Measurements from ENCODE around the gene PSME3.

Gene PSME3

DNA sequence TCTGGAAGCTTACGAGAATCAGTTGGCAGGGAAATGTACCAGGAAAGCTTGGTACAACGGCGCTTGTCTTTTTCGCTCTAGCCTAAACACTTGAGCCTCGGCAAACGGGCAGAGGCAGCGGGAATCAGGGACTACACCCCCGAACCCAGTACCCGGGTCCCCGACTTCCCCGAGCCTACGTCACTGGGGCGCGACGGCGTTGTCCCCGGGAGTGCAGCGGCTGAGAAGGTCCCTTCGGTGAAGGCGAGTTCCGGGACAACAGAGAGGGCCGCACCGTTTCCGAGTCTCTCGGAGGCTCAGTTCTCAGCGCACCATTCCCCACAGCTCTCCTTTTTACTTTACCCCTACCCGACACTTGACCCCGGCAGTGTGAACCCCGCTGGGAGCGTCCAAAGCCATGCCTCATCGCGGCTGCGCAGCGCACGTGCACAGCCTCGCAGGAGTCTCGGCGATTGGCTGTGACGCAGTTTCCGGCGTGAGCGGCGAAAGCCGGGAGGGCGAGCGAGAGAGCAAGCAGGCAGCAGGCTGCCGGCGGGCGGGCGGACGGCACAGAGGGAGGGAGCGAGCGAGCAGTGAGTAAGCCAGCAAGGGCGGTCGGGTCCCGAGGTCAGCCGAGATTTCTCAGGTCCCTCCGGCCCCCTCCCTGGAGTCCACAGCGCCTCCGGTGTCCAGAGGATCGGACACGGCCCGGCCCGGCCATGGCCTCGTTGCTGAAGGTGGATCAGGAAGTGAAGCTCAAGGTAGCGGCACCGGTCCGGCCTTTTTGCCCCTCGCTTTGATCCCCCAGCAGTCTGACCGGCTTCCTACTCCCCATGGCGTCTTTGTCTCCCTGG, at the start of gene PSME3:
Gene PSME3, plus strand, starts transcription at position 464 of the 833 bp plus-strand sequence. Its CDS starts 235 bp downstream, at position 699.
- peak; percentile 93 for DNase-seq

- DNase-seq, result no peak
These were observed 49.4 kb upstream of the PSME3 start for GRCh38 chr17:42783791-42784138.

GRCh38 chr17:42784409-42784808, 48.8 kb upstream of the PSME3 start:
- DNase-seq, result no peak

GRCh38 chr17:42784811-42785592, 48.2 kb upstream of the PSME3 start:
- DNase-seq, result no peak

DNA sequence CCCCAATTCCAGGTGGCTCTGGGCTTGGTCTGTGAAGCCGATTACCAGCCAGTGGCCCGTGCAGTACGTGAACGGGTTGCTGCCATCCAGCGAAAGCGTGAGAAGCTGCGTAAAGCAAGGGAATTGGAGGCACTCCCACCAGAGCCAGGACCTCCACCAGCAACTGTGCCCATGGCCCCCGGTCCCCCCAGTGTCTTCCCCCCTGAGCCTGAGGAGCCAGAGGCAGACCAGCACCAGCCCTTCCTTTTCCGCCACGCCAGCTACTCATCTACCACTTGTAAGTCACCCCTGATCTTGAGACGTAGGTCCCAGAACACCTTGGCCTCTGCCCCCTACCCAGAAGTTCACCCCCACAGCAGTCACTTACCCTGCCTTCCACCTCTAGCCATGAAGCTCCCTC, 45.9 kb upstream of the PSME3 start:
- no peak for DNase-seq

GRCh38 chr17:42791948-42792347, 41.2 kb upstream of the PSME3 start:
- DNase-seq, result no peak

- no peak for DNase-seq
These were observed 40.7 kb upstream of the PSME3 start for GRCh38 chr17:42792545-42792944.

- DNase-seq, result no peak
These were observed 38.1 kb upstream of the PSME3 start for GRCh38 chr17:42795061-42795460.

GRCh38 chr17:42795465-42795864, 37.7 kb upstream of the PSME3 start:
- no peak for DNase-seq

DNA sequence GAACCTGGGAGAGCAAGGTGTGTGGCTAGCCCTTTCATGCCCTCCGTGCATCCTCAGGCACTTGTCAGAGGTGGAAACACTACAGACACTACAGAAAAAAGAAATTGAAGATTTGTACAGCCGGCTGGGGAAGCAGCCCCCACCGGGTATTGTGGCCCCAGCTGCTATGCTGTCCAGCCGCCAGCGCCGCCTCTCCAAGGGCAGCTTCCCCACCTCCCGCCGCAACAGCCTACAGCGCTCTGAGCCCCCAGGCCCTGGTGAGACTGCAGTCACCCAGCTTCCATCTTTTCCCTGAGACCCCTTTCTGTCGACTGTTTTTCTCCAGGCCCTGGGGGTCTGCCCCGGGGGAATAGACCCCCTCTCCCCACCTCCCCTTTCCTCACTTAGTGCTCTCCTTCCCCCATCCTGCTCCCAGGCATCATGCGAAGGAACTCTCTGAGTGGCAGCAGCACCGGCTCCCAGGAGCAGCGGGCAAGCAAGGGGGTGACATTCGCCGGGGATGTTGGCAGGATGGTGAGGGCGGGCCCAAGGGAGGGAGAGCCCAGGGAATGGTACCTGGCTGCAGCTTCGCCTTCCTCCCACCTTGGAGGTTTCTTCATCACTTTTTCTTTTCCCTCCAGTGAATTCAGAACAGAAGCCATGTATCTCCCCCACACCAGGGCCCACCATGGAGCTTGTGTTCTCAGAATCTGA, 37.0 kb upstream of the PSME3 start:
- no peak for DNase-seq

DNA sequence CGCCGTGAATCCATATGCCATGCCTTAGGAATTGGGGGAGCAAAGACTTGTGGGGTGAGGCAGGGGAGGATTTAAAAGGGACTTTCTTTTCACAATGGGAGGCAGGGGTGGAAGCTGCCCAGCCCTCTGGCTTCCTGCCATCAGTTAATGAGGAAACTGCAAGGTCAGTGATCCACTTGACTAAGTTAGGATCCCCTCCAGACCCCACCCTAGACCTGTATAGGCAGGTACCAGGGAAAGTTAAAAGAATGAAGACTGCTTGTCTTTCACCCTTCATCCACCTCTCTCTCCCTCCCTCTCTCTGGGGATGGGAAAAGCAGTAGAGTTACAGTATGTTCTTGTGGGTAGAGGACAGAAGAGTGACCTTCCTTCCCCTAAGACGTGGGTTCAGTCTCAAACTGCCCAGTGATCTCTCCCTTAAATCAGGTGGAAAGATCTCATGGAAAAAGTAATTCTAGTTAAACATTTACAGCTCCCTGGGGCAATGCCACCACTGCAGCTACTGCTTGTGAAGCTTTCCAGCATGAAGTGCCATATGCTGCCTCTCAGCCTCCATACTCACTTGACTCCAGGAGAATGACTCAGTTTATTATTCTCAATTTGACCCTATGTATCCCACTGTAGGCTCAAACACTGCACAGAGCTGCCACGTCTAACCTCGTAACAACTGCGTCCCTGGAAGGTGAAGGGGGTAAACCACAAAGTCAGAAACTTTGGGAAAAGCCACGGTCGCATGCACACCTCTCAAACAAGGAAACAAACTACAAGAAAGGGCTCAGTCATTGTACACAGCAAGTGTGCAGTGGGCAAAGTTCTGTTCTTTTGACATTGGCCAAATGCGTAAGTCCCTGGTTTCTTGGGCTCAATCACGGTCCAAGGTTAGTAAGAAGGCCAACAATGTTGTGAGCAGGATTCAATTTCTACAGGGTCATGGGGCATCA, 35.9 kb upstream of the PSME3 start:
- no peak for DNase-seq

GRCh38 chr17:42798011-42798382, 35.2 kb upstream of the PSME3 start:
- DNase-seq, result no peak

DNA sequence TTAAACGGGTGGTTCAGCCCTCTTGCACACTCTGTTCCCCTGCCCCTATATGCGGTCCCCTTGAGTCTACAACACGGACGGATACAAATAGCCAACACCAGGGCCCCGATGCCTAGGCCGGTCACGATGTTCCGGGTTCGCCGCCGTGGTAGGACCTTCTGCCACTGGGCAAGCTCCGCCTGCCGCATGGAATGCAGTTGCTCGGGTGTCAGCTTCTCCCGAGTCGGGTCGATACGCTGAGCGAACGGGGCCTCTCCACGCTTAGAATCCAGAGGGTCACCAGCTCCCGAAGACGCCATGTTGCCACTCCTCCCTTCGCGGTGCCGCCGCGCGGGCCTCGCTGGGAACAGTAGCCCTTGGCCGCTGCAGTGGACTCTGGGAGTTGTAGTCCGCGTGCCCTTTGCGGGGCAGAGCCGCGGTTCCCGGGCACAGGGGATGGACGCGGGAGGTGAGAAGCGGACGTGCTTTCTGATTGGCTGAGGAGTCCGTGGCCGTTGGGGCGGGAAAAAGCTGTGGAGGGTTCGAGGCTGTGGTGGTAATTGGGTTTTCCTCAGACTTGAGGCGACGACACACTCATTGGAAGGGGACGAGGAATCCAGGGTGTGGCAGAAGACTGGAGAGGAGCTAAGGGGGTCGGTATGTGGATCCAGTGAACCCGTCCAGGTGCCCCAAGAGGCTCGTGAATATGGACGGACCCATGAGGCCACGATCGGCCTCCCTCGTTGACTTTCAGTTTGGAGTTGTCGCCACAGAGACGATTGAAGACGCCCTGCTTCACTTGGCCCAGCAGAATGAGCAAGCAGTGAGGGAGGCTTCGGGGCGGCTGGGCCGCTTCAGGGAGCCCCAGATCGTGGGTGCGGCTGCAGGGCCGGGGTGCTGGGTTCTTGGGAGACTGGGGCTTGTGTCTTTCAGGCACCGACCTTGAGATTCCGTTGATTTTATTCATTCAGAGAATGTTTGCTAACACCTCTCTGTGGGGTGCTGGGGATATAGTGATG, 34.5 kb upstream of the PSME3 start, which contains the start of the genes CNTD1 and COA3:
Gene CNTD1, plus strand, starts transcription at position 479 of the 998 bp plus-strand sequence. Its CDS starts 207 bp downstream, at position 686.
Gene COA3, minus strand, starts transcription at position 322 of the 998 bp plus-strand sequence. Its CDS starts 23 bp downstream, at position 299.
- DNase-seq, result peak; percentile 89

GRCh38 chr17:42803074-42803883, 29.9 kb upstream of the PSME3 start:
- DNase-seq, result no peak

DNA sequence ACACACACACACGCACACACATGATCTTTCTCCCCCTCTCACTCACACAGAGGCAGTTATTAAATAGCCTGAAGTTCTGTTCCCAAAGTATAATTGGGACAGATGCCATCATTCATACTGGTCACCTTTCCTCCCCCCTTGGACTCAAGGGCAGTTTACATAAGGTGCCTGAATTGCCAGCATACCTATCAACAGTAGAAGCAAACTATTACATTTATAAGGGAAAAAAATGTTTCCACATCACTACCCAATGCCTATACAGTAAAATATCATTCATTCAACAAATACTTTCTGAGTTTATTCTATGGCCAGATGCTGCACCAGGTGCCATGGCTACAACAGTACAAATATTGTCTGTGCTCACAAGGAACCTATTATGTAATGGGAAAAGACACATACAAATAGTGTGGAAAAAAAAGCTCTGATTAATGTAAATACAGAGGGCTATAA, 28.3 kb upstream of the PSME3 start:
- DNase-seq, result no peak

DNA sequence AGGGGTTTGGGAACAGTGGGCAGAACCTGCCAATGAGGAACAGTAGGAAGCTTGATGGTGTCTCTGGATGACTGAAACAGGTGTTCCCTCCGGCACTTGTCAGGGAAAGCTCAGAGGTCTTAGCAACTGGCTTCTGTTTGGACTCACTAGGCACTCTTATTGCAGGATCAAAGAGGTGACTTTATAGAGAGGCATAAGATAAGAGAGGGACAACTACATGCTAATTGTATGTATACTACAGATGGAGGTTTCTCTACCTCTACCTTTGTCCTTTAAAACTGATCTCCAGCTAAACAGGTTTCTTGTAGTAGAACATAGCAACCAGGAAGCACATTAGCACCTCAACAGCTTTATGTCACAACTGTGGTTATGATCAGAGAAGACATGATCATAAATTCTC, 26.9 kb upstream of the PSME3 start:
- DNase-seq, result no peak

DNA sequence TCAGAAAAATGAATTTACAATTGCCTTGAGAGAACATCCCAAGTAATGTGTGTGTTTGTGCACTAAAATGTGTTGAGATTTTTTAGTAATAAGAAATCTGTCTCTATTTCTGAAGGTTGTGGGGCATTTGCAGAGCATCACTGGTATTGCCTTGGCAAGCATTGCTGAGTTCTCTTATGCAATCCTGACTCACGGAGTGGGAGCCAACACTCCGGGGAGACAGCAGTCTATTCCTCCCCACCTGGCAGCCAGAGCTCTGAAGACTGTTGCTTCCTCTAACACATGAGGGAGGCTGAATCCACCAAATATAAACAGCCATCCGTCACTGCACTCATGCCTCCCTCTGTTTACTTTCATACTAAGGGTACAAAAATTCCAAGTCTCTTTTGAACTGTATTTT, 23.9 kb upstream of the PSME3 start:
- no peak for DNase-seq

GRCh38 chr17:42814633-42815399, 18.4 kb upstream of the PSME3 start:
- DNase-seq, result no peak

GRCh38 chr17:42817866-42818265, 15.3 kb upstream of the PSME3 start:
- DNase-seq, result no peak

Measured in activated CD4-positive, alpha-beta T cell treated with anti-CD3 and anti-CD28 coated beads, Interleukin-2, amount 50 U/mL, for 16 hours (primary cell).